GM21447 (cell line): ENCODE results near the gene GNL3L.
"Not testable (repeated sequence)": the region's sequence is repeated elsewhere in the genome, so short reads cannot be mapped to it uniquely, and the experiment has no call there.

Experiments used
- ATAC-seq: cut with Tn5 transposase; IDR thresholded peaks from one replicate; pipeline ENCODE4 v1.9.1; 2021; ENCODE audit not compliant: unreplicated experiment

Gene GNL3L

GRCh38 chrX:54555006-54555405 lies 25.0 kb downstream of the GNL3L start:
- not testable (repeated sequence) for ATAC-seq

GRCh38 chrX:54560411-54560810 lies 30.4 kb downstream of the GNL3L start:
- ATAC-seq: no peak

GRCh38 chrX:54561622-54562021 lies 31.6 kb downstream of the GNL3L start:
- ATAC-seq: no peak

GRCh38 chrX:54564936-54565335 lies 34.9 kb downstream of the GNL3L start:
- no peak for ATAC-seq

GRCh38 chrX:54570332-54570731 lies 40.3 kb downstream of the GNL3L start:
- ATAC-seq: no peak

- not testable (repeated sequence) for ATAC-seq
These were observed 42.6 kb downstream of the GNL3L start for GRCh38 chrX:54572641-54573040.

GRCh38 chrX:54597728-54598127 lies 67.7 kb downstream of the GNL3L start:
- no peak for ATAC-seq

DNA sequence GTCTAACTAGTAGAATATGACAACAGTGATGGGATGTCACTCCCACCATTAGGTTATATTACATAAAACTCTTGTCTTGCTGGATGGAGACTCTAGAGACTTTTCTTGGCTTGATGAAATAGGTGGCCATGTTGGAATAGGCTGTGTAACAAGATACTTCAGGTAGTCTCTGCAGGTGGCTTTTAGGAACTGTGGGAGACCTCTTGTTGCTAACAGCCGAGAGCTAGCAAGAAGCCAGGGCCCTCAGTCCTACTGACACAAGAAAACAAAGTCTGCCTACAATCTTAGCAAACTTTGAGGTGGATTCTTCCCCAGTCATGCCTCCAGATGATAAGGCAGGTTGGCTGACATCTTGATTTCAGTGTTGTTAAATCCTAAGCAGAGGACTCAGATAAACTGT lies 72.5 kb downstream of the GNL3L start:
- no peak for ATAC-seq
